Osteoblast (primary cell): ENCODE data around the gene TACR1. TPM values are rescaled to one million over a fixed set of nuclear protein-coding genes. Genes with fewer than 3 reads are reported as not detected.

Experiments
- DNase-seq: peaks from one replicate; pipeline ENCODE4 v3.0.0; 2011; ENCODE audit warnings: low spot score, mixed read lengths; ENCODE audit not compliant: insufficient read length; ENCODE audit errors: missing footprints
- H2AFZ ChIP-seq: 2 replicates; pipeline ENCODE4 v1.6.0; 2011; ENCODE audit warnings: mild to moderate bottlenecking, low read length
- H3K27ac ChIP-seq: 2 replicates; pipeline ENCODE4 v1.5.1; 2011; ENCODE audit warnings: mild to moderate bottlenecking, low read depth, low read length, moderate library complexity
- H3K27me3 ChIP-seq: 2 replicates; pipeline ENCODE4 v1.6.0; 2012; ENCODE audit warnings: mild to moderate bottlenecking, control low read depth, inconsistent platforms, low read length, moderate library complexity; ENCODE audit not compliant: insufficient read depth
- H3K36me3 ChIP-seq: 2 replicates; pipeline ENCODE4 v1.5.1; 2011; ENCODE audit warnings: mild to moderate bottlenecking, low read length, control low read depth, moderate library complexity; ENCODE audit not compliant: insufficient read depth
- H3K4me1 ChIP-seq: 2 replicates; pipeline ENCODE4 v1.5.1; 2011; ENCODE audit warnings: mild to moderate bottlenecking, low read length, control low read depth, moderate library complexity; ENCODE audit not compliant: insufficient read depth
- H3K4me2 ChIP-seq: 2 replicates; pipeline ENCODE4 v1.6.0; 2011; ENCODE audit warnings: mild to moderate bottlenecking, low read length; ENCODE audit not compliant: insufficient read depth
- H3K4me3 ChIP-seq: fragments of 200-600 bp; sonication (generic); 3 replicates; pipeline ENCODE4 v1.5.1; 2012; ENCODE audit warnings: mild to moderate bottlenecking, low read length, inconsistent platforms; ENCODE audit not compliant: insufficient read depth
- H3K79me2 ChIP-seq: 2 replicates; pipeline ENCODE4 v1.6.0; 2012; ENCODE audit warnings: mild to moderate bottlenecking, low read length, control low read depth, inconsistent platforms; ENCODE audit not compliant: insufficient read depth
- H3K9me3 ChIP-seq: 2 replicates; pipeline ENCODE4 v1.5.1; 2011; ENCODE audit warnings: low read depth, low read length, control low read depth
- H4K20me1 ChIP-seq: 2 replicates; pipeline ENCODE4 v1.6.0; 2012; ENCODE audit warnings: mild to moderate bottlenecking, low read length, control low read depth; ENCODE audit not compliant: insufficient read depth
- CTCF ChIP-seq: IDR thresholded peaks from 2 replicates; pipeline ENCODE4 v1.5.1; 2011; ENCODE audit warnings: mild to moderate bottlenecking, low read depth, low read length, moderate library complexity; ENCODE audit errors: extremely low read depth
- total RNA-seq: library from RNA; depleted of rRNA; stranded (reverse); fragments of >200 nt; gene quantifications from 2 replicates; pipeline ENCODE4 v1.2.3, GENCODE V29; 2012

The TACR1 gene
- total RNA-seq, 1 donor: under 0.01 TPM

GRCh38 chr2:75195076-75195691 lies 4.1 kb downstream of the TACR1 start:
- Histone ChIP-seq H3K4me2 (no peak overlapping the region), H3K27me3 (peaks cover 76% of the 10 kb centered on the region), H4K20me1 (no peaks in the 10 kb centered on the region), H2AFZ (no peak overlapping the region), H3K36me3 (no peaks in the 10 kb centered on the region), H3K79me2 (no peaks in the 10 kb centered on the region), H3K27ac (no peak overlapping the region), H3K4me1 (peaks cover 12% of the 10 kb centered on the region), H3K4me3 (no peak overlapping the region), H3K9me3 (no peaks in the 10 kb centered on the region)
- TF ChIP-seq CTCF: no peak
- DNase-seq: no peak

GRCh38 chr2:75194184-75194868 lies 5.0 kb downstream of the TACR1 start:
- no peaks in the 10 kb centered on the region for H3K36me3 ChIP-seq
- H3K4me2 ChIP-seq: no peak overlapping the region
- no peak overlapping the region for H2AFZ ChIP-seq
- TF ChIP-seq CTCF: no peak
- peaks cover 73% of the 10 kb centered on the region for H3K27me3 ChIP-seq
- H3K79me2 ChIP-seq: no peaks in the 10 kb centered on the region
- no peak overlapping the region for H3K27ac ChIP-seq
- H3K9me3 ChIP-seq: no peaks in the 10 kb centered on the region
- H3K4me3 ChIP-seq: no peak overlapping the region
- no peaks in the 10 kb centered on the region for H4K20me1 ChIP-seq
- DNase-seq: peak; percentile 64
- H3K4me1 ChIP-seq: peaks cover 3% of the 10 kb centered on the region

- Histone ChIP-seq H2AFZ (no peak overlapping the region), H3K79me2 (no peaks in the 10 kb centered on the region), H3K4me3 (no peak overlapping the region), H3K4me2 (no peak overlapping the region), H3K27ac (no peak overlapping the region), H4K20me1 (no peaks in the 10 kb centered on the region), H3K9me3 (no peaks in the 10 kb centered on the region), H3K27me3 (peaks cover 70% of the 10 kb centered on the region), H3K36me3 (no peaks in the 10 kb centered on the region), H3K4me1 (no peaks in the 10 kb centered on the region)
- no peak for TF ChIP-seq CTCF
- no peak for DNase-seq
These were observed 6.8 kb downstream of the TACR1 start for GRCh38 chr2:75192496-75192895.

GRCh38 chr2:75190271-75190990 lies 8.9 kb downstream of the TACR1 start:
- H3K79me2 ChIP-seq: no peaks in the 10 kb centered on the region
- no peaks in the 10 kb centered on the region for H3K9me3 ChIP-seq
- no peak overlapping the region for H3K4me2 ChIP-seq
- no peak overlapping the region for H3K4me3 ChIP-seq
- H4K20me1 ChIP-seq: no peaks in the 10 kb centered on the region
- H3K4me1 ChIP-seq: no peaks in the 10 kb centered on the region
- H3K27ac ChIP-seq: no peak overlapping the region
- no peak overlapping the region for H2AFZ ChIP-seq
- no peaks in the 10 kb centered on the region for H3K36me3 ChIP-seq
- H3K27me3 ChIP-seq: peaks cover 58% of the 10 kb centered on the region
- DNase-seq: no peak
- TF ChIP-seq CTCF: no peak
